ENCODE data around the gene SLITRK1.

Gene SLITRK1

GRCh38 chr13:83865161-83866137 is 16.8 kb downstream of the SLITRK1 start:
- no peak for DNase-seq

- DNase-seq, result no peak
Measured at GRCh38 chr13:83853771-83854170, 28.5 kb downstream of the SLITRK1 start.

GRCh38 chr13:83845106-83845505 is 37.2 kb downstream of the SLITRK1 start:
- no peak for DNase-seq

- no peak for DNase-seq
Measured at GRCh38 chr13:83839146-83839545, 43.1 kb downstream of the SLITRK1 start.

GRCh38 chr13:83831796-83832195 is 50.5 kb downstream of the SLITRK1 start:
- no peak for DNase-seq

GRCh38 chr13:83829810-83830209 is 52.5 kb downstream of the SLITRK1 start:
- no peak for DNase-seq

- no peak for DNase-seq
Measured at GRCh38 chr13:83827338-83827737, 54.9 kb downstream of the SLITRK1 start.
